GM18511 (cell line): ENCODE data around the gene BRPF3.
"Not testable (repeated sequence)": the region's sequence is repeated elsewhere in the genome, so short reads cannot be mapped to it uniquely, and the experiment has no call there.

Source experiments
- ATAC-seq: cut with Tn5 transposase; IDR thresholded peaks from one replicate; pipeline ENCODE4 v1.9.1; 2021; ENCODE audit warnings: mild to moderate bottlenecking, moderate library complexity; ENCODE audit not compliant: unreplicated experiment

The BRPF3 gene

DNA sequence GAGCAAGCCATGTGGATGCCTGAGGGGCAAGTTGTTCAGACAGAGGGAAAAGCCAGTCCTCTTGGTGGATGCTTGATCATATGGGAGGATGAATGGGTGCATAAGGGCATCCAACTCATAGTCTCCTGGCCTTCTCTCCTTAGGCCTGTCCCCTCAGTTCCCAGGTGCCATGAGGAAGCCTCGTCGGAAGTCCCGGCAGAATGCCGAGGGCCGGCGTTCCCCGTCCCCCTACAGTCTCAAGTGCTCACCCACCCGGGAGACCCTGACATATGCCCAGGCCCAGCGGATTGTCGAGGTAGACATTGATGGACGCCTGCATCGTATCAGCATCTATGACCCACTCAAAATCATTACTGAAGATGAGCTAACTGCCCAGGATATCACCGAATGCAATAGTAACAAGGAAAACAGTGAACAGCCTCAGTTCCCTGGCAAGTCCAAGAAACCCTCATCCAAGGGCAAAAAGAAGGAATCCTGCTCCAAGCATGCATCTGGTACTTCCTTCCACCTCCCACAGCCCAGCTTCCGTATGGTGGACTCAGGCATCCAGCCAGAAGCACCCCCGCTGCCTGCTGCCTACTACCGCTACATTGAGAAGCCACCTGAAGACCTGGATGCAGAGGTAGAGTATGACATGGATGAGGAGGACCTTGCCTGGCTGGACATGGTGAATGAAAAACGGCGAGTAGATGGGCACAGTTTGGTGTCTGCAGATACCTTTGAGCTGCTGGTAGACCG is 3.8 kb downstream of the BRPF3 start:
- ATAC-seq: no peak

DNA sequence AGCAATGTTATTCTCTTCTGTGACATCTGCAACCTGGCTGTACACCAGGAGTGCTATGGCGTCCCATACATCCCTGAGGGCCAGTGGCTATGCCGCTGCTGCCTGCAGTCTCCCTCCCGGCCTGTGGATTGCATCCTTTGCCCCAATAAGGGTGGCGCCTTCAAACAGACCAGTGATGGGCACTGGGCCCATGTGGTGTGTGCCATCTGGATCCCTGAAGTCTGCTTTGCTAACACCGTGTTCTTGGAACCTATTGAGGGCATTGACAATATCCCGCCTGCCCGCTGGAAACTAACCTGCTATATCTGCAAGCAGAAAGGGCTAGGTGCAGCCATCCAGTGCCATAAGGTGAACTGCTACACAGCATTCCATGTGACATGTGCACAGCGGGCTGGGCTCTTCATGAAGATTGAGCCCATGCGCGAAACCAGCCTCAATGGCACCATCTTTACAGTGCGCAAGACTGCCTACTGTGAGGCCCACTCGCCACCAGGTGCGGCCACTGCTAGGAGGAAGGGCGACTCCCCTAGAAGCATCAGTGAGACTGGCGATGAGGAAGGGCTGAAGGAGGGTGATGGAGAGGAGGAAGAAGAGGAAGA is 4.6 kb downstream of the BRPF3 start:
- ATAC-seq: no peak

DNA sequence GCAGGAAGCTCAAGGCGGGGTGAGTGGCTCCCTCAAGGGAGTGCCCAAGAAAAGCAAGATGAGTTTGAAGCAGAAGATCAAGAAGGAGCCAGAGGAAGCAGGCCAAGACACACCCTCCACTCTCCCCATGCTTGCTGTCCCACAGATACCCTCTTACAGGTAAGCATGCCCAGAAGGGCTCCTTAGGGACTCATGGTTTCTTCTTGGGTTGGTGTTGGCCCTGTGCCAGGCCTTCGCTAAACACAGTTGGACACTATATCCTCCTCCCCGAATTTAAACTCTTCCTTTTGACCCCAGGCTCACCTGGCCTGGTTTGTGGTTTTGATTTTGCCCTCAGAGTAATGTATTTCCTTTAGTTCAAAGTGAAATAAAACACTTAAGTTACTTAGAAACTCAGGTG is 5.1 kb downstream of the BRPF3 start:
- no peak for ATAC-seq

DNA sequence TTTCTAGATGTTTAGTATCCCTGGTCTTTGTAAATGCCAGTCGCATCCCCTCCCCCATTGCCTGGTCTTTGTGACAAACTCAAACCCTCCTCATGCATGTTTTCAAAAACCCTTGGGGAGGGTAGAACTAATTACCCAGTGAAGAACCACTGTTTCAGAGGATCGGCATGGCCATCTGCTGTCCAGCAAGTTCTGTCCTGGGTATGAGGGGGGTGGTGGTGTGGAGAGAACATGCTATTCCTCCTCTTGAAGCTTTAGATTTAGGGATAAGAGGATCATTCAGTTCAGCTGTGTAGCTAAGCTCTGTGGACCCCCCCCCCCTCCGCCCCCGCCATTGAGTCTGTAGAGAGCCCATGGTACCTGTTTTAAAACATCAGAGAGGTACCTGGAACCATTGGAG is 5.6 kb downstream of the BRPF3 start:
- no peak for ATAC-seq

DNA sequence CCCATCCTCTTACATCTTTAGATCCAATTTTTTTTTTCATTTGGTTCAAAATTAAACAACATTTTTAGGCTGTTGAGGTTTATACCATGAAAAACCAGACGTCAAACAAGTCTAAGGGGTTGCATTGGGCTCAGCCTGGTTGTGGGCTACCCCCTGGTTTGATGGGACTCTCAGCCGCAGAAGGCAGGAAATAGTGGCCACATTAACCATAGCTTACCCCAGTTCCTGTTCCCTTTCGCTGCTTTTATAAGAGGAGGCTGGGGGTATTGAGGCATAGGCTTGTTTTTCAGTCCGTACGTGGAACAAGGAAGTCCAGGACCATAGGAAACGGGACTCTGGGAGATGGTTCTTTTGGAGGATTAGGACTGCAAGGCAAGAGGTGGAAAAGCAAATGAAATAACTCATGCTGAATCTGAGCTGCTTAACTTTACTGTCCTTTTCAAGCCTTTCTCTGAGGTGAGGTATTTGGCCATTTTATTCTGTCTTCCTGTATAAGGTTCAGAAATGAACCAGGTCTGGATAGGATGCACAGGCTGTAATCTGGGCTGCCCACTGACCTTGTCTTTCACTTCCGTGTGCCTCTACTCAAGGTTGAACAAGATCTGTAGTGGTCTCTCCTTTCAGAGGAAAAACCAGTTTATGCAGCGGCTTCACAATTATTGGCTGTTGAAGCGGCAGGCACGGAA is 7.7 kb downstream of the BRPF3 start:
- no peak for ATAC-seq

DNA sequence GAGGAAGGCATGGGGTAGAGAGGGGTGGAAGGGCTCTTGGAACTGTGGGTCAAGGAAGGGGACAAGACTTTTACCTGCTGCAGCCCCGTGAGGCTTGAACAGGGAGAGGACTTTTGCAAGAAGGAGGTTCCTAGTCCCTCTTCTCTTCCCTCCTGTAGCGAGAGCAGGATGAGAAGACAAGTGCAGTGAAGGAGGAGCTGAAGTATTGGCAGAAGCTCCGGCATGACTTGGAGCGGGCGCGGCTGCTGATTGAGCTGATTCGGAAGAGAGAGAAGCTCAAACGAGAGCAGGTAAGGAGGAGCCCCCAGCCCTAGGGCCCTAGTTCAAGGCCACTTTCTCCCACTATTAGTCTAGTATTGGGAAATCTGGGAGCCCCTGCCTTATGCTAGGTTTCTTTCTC is 10.6 kb downstream of the BRPF3 start:
- ATAC-seq: no peak

DNA sequence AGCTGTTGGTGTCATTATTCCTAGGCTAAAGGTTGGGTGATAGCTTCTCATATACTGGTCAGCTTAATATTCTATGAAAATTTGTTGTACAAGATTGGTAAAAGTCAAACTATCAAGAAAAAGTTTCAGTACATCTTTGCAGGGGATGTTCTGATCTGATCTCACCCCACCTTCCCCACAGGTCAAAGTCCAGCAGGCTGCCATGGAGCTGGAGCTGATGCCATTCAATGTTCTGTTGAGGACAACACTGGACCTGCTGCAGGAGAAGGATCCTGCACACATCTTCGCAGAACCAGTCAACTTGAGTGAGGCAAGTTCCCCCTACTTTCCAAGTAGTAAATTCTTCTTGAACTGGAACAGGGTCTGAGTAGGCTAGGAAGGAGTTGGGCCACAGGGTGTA is 13.1 kb downstream of the BRPF3 start:
- no peak for ATAC-seq

DNA sequence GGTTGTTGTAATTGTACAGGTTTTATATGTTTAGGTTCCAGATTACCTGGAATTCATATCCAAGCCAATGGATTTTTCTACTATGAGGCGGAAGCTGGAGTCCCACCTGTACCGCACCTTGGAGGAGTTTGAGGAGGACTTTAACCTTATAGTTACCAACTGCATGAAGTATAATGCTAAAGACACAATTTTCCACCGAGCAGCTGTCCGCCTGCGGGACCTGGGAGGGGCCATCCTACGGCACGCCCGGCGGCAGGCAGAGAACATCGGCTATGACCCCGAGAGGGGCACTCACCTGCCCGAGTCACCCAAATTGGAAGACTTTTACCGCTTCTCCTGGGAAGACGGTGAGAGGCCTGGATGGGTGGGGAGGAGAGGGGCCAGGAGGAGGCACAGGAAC is 13.6 kb downstream of the BRPF3 start:
- ATAC-seq: no peak

DNA sequence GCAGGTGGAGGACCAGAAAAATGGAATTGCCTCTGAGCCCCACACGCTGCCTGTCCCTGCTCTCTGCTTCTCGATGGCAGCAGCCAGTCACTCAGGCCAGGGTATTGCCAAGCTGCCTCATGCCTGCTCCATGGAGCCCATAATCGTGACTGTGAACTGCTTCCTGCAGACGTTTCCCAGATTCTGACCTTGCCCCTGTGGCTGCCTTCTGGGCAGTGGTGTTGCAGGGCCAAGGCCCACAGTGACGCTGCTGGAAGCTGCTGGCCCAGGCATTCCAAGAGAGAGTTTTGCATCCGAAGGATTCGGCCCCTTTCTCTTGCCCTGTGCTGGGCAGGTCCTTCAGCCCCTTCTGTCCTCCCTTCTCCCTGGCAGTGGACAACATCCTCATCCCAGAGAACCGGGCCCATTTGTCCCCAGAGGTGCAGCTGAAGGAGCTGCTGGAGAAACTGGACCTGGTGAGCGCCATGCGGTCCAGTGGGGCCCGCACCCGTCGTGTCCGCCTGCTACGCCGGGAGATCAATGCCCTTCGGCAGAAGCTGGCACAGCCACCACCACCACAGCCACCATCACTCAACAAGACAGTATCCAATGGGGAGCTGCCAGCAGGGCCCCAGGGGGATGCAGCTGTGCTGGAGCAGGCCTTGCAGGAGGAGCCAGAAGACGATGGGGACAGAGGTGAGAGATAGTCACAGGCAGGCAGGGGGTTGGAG is 14.5 kb downstream of the BRPF3 start:
- no peak for ATAC-seq

DNA sequence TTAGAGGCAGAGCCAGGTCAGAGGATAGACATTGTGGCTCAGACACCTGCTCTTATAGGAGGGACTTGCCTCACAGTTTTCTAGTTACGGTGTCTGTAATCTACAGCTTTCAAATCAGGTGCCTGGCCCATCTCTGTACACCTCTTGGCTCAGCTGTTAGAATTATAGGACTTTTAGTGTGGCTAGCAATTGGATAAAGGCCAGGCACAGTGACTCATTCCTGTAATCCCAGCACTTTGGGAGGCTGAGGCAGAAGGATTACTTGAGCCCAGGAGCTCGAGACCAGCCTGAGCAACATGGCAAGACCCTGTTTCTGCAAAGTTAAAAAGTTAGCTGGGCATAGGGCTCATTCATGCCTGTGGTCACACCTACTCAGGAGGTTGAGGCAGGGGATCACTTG is 20.0 kb downstream of the BRPF3 start:
- ATAC-seq: no peak

DNA sequence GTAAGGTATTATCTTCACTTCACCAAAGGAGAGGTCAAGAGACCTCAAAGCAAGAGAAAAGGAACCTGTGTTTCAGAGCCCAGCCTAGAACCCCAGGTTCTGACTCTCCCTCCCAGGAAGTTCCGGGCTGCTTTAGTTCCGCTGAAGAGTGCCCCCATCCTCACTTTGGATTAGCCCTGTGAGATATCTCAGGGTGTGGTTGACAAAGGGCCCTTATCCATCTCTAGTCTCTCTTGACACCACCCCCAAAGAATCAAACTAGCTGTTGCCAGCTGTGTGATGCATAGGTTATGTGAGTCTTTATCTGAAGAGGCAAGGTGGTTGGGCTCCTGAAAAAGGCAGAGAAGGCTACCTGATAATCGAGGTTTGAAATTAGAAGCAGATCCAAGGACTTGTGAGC is 20.6 kb downstream of the BRPF3 start:
- ATAC-seq: no peak

DNA sequence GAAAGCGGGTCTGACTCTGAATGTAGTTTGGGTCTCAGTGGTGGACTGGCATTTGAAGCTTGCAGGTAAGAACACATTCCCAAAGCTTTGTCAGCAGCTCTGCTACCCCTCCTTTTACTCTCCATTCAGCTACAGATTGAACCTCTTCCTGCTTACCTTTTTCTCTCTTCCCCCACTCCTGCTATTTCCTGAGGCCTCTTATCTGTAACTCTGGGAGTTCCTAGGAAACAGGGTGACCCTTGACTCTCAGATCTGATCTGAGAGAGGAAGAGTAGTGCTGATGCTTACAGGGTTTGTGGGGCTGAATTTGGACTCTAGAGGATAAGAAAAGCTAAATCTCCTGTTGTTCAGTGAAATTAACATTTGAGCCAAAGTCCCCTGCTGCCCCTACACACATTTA is 21.4 kb downstream of the BRPF3 start:
- no peak for ATAC-seq

DNA sequence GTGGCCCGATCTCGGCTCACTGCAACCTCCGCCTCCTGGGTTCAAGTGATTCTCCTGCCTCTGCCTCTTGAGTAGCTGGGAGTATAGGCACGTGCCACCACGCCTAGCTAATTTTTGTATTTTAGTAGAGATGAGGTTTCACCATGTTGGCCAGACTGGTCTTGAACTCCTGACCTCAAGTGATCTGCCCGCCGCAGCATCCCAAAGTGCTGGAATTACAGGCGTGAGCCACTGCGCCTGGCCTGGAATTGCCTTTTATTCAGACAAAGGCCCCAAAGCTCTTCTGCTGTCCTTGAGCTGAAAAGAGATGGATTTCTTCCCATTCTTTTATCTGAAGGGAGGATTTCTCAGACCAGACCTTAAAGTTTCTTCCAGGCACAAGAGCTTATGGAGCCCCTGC is 22.0 kb downstream of the BRPF3 start:
- not testable (repeated sequence) for ATAC-seq

DNA sequence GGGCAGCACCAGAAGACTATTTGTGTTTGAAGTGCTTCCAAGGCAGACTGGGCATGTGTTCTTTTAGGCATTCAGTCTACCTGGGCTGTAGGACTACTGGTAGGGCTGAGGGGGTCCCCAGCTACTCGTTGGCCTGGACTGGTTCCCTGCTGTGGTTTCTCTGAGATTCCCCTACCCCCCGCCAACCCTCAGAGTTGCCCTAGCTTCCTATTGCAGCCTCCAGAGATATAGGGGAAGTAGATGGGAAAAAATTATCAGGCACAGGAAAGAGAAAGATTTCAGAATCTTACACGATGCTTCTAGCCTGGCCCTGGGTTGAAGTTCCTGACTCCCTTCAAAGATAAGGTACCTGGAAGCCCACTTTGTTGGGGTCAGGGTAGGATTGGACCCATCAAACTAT is 22.5 kb downstream of the BRPF3 start:
- ATAC-seq: no peak

DNA sequence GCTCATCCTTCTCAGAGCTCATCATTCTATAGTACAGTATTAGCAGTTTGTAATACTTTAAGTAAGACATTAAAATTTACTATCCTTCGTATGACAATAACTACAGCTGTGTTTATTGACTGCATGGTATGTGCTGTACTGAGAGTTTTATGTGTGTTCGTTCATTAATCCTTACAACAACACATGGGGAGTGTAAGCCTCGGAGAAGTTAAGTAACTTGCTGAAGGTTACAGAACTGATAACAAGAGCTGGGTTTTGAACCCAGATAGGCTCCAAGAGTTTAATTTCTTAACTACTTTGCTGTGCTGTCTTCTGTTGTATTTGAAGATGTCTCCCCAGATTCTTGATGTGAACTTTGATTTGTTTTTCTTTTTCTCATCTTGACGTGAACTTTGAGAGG is 23.7 kb downstream of the BRPF3 start:
- no peak for ATAC-seq

DNA sequence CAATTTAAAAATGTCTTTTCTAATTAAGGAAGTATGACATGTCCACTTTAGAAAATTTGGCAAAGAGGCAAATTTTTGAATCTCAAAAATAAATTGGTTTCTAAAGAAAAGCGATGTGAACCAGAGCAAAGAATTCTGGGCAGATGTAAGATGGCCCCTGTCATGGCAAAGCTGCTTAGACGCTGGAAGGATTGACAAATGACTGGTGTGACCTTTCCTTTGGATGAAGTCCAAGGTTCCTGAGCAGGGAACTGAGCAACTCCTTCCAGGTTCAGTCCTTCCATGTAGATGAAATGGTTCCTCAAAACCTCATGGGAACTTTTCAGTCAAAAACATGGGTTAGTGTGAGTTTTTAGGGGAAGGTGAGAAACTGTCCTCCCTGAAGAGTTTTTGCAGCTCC is 25.1 kb downstream of the BRPF3 start:
- no peak for ATAC-seq

DNA sequence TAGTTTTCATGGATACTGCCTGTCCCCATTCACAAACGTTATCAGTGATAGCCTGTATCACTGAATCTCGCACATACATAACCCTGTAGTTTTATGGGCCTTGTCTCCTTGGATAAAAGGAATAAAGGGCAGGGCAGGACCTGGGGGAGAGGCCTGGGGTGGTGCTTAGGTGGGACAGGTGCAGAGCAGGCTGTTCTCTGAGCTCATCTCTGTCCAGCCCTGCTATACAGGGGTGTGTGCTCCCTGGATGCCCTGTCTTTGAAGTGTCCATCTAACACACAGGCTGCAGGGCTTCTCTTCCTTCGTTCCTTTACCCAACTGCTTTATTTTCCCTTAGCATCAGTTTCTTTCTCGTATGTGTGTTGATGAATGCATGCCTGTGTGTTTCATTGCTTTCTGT is 26.4 kb downstream of the BRPF3 start:
- ATAC-seq: no peak

DNA sequence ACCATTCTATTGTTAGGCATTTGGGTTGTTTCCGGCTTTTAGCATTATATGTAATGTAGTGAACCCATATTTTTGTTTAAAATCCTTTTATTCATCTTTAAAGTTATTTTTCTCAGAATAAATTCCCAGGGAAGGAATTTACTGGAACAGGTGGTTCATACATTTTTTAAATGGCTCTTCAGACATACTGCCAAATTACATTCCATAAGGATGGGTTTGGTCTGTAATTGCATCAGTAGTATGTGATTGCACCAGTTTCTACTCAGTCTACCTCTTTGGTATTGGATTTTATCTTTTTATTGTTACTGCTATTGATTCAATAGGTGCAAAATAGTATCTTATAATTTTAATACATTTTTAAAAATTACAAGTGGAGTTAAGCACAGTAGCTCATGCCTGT is 27.2 kb downstream of the BRPF3 start:
- no peak for ATAC-seq

DNA sequence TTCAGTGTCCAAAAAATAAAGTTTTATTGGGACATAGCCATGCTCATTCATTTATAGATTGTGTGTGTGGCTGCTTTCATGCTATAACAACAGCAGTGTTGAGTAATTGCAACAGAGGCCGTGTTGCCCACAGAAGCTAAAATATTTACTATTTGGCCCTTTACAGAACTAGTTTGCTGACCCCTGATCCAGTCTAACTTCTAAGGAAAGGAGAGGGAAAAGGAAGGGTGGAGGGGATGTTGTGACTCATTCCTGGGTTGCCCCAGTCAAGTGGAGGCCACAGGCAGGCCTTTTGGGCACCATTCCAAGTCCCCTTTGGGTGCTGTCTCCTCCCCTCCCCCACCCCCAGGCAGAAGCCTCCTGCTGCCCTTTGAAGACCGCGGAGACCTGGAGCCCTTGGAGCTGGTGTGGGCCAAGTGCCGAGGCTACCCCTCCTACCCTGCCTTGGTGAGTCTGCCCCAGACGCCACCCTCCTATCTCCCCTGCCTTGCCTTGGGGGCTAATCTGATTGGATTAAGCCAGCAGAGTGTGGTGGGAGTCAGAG is 28.4 kb downstream of the BRPF3 start:
- no peak for ATAC-seq

DNA sequence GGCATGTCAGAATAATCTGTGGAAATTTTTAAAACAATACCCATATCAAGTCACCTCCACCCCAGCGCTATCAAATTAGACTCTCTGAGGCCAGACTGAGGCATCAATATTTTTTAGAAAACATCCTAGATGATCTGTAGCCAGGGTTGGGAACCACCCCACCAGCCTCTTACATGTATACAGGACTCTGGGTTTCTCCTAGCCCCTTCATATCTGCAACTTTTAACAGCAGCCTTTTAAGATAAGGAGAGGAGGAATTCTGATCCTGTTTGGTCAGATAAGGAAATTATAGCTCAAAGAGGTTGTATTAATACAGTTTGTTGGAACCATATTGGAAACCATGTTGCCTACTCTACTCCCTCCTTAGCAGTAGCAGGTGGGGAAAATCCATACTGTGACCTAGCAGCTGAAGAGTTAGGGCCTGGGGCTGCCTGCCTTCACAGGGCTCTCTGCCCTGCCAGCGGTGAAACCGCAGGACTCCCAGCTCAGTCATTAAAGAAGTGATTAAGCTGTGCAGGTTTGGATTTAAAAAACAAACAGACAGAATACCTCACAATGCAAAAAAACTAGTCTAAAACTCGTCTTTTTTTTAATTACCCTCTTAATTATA is 30.0 kb downstream of the BRPF3 start:
- ATAC-seq: no peak
